ENCODE measurements around the gene DCAF16. TPM values are rescaled to one million over a fixed set of nuclear protein-coding genes. Genes with fewer than 3 reads are reported as not detected.

DCAF16 gene
- total RNA-seq, 4 donors from 2014 or later, result 23.4 to 28.7 (median 26.3) TPM

DNA sequence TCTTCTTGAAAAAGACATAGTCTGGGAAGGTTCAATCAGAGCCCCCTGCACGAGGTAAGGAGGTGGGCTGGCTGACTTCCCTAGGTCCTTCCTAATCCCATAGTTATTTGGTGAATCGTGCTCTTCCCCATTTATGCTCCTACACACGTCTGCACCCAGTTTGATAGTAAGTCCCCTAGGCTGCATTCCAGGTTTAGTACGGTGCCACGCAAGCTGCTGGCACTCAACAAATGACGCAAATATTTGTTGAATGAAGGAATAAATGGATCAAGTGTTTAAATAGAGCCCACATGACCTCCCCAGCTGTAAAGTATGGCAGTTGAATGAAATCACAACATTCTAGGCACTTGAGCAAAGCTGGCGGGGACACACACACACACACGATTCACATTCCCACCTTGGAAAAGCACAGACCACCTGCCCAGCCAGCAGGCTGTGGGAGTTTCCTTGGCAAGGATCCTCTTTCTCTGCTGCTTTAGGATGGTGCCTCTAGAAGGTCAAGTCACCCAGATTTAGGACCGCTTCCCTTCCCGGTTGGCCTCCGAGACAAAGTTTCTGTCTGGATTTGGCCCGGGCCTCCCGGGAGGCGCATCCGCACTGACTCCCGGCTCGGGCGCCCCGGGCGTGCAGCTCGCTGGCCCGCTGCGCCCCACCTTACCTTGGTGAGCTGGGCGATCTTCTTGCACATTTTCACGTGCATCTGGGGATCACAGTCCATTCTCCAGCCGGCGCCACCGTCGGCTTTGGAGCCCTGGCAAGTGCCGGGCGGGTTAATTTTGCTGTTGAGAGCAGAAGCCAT is 29.9 kb downstream of the DCAF16 start:
- no peaks in the 10 kb centered on the region for H3K9me3 ChIP-seq
- H3K27ac ChIP-seq (replicated peaks in 1 of 4), result no peak overlapping the region
- 15% methylated on average over 17 of the region's 31 CpGs for WGBS
- H3K27me3 ChIP-seq, result peaks cover 0 to 25% (median 3%) of the 10 kb centered on the region in 4 donors
- peaks cover 14 to 25% (median 22%) of the 10 kb centered on the region in 4 donors for H3K4me1 ChIP-seq
- no peaks in the 10 kb centered on the region for H3K36me3 ChIP-seq
- H3K4me3 ChIP-seq, result peak overlapping the region; percentile 50 to 58 (median 54)
- intact Hi-C loops (cut with DNase I), result no loop called here
- DNase-seq (ENCODE audit: extremely low spot score), result peak; percentile 77
- TF ChIP-seq POLR2AphosphoS5 (IDR thresholded peaks at IDR 0.05) (no peak), POLR2A (IDR thresholded peaks at IDR 0.05; ENCODE audit: low read depth) (no peak), EP300 (IDR thresholded peaks at IDR 0.05) (no peak)

DNA sequence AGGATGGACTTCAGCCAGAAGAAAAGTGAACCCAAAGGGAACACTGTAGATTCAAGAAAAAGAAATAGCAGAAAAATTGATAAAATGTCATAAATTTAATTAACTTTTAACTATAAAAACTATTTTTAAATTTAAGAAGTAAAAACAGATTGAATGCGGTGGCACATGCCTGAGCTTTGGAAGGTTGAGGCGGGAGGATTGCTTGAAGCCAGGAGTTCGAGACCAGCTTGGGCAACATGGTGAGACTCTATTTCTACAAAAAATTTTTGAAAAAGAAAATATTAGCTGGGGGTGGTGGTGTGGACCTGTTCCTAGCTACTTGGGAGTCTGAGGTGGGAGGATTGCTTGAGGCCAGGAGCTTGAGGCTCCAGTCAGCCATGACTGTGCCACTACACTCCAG is 32.1 kb downstream of the DCAF16 start:
- no peak overlapping the region for H3K27ac ChIP-seq (replicated peaks in 1 of 4)
- 75% methylated on average over 3 of the region's 3 CpGs for WGBS
- intact Hi-C loops (cut with DNase I), result no loop called here
- no peaks in the 10 kb centered on the region for H3K36me3 ChIP-seq
- peaks cover 14 to 25% (median 22%) of the 10 kb centered on the region in 4 donors for H3K4me1 ChIP-seq
- H3K9me3 ChIP-seq, result no peaks in the 10 kb centered on the region
- H3K27me3 ChIP-seq, result peaks cover 0 to 30% (median 3%) of the 10 kb centered on the region in 4 donors
- H3K4me3 ChIP-seq, result no peak overlapping the region
- TF ChIP-seq EP300 (IDR thresholded peaks at IDR 0.05) (no peak), POLR2AphosphoS5 (IDR thresholded peaks at IDR 0.05) (no peak), POLR2A (IDR thresholded peaks at IDR 0.05; ENCODE audit: low read depth) (no peak)
- TF ChIP-seq, protein P1, sequence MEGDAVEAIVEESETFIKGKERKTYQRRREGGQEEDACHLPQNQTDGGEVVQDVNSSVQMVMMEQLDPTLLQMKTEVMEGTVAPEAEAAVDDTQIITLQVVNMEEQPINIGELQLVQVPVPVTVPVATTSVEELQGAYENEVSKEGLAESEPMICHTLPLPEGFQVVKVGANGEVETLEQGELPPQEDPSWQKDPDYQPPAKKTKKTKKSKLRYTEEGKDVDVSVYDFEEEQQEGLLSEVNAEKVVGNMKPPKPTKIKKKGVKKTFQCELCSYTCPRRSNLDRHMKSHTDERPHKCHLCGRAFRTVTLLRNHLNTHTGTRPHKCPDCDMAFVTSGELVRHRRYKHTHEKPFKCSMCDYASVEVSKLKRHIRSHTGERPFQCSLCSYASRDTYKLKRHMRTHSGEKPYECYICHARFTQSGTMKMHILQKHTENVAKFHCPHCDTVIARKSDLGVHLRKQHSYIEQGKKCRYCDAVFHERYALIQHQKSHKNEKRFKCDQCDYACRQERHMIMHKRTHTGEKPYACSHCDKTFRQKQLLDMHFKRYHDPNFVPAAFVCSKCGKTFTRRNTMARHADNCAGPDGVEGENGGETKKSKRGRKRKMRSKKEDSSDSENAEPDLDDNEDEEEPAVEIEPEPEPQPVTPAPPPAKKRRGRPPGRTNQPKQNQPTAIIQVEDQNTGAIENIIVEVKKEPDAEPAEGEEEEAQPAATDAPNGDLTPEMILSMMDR (IDR thresholded peaks at IDR 0.05), result no peak
- DNase-seq (ENCODE audit: extremely low spot score), result peak; percentile 91

DNA sequence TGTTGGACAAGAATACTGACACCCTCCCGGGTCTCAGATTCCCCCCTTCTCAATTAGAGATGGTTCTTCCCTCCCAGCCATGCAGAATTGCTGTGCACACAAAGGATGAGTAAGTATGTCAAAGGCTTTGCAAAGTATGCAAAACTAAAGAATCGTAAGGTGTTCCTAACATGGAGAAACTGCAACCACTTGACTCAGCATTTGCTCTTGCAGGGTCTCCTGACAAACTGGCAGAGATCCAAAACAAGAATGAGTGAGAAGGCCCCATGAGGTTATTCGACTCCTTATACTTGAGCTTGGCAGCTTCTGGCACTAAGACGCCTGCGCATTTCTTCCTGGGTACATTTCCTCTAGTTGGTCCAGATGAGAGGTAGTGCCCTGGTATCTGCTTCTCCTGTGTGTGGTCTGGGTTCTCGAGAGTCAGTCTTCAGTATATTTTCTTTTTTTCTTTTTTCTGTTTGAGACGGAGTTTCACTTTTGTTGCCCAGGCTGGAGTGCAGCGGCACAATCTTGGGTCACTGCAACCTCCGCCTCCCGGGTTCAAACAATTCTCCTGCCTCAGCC is 37.3 kb downstream of the DCAF16 start:
- no peaks in the 10 kb centered on the region for H3K36me3 ChIP-seq
- DNase-seq (ENCODE audit: extremely low spot score), result peak; percentile 91
- TF ChIP-seq EP300 (IDR thresholded peaks at IDR 0.05) (no peak), POLR2AphosphoS5 (IDR thresholded peaks at IDR 0.05) (no peak), POLR2A (IDR thresholded peaks at IDR 0.05; ENCODE audit: low read depth) (no peak)
- TF ChIP-seq, protein P1 (IDR thresholded peaks at IDR 0.05), result no peak
- no peak overlapping the region for H3K4me3 ChIP-seq
- no peak overlapping the region for H3K27ac ChIP-seq (replicated peaks in 1 of 4)
- H3K9me3 ChIP-seq, result no peaks in the 10 kb centered on the region
- no peaks in the 10 kb centered on the region for H3K4me1 ChIP-seq
- intact Hi-C loops (cut with DNase I), result no loop called here
- peaks cover 0 to 5% (median 0%) of the 10 kb centered on the region in 4 donors for H3K27me3 ChIP-seq
- 75% methylated on average over 10 of the region's 10 CpGs for WGBS

DNA sequence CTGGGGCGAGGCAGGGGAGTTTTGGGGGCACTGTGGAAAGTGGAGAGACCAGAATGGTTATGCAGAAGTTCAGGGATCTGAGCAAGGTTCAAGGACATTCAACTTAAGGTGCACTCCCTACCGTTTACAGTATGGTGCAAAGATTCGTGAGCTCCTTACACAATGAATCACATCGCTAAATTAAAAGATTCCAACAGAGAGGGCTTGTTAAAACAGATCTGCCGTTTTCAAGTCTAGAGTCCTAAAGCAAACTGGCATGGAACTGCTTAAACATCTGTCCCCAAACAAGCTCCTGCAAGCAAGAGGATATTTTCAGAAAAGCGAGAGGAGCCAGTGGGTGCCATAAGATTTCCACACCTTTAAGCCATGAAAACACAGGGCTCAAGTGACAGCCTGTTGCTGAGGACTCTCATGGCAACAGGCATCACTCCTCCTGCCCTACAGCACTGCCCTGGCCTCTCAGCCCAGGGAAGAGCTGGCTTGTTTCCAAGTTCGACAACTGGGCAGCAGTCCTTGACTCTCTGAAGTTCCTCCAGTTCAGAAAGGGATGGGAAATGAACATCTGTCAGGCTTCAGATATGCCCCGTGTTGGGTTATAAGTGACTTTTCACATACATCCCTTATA is 39.2 kb downstream of the DCAF16 start:
- H3K27ac ChIP-seq (replicated peaks in 1 of 4), result no peak overlapping the region

More for the DNA sequence above, 39.2 kb downstream of the DCAF16 start:
- H3K4me1 ChIP-seq, result no peaks in the 10 kb centered on the region
- TF ChIP-seq, protein P1 (IDR thresholded peaks at IDR 0.05), result no peak
- no peak for TF ChIP-seq EP300 (IDR thresholded peaks at IDR 0.05)
- no peaks in the 10 kb centered on the region for H3K36me3 ChIP-seq
- intact Hi-C loops (cut with DNase I), result no loop called here
- no peak overlapping the region for H3K4me3 ChIP-seq
- peaks cover 0 to 5% (median 0%) of the 10 kb centered on the region in 4 donors for H3K27me3 ChIP-seq
- peak; percentile 57 for DNase-seq (ENCODE audit: extremely low spot score)
- 73% methylated on average over 8 of the region's 8 CpGs for WGBS
- peaks cover 0 to 5% (median 2%) of the 10 kb centered on the region in 4 donors for H3K9me3 ChIP-seq

All from esophagus muscularis mucosa (tissue), 4 donors.